ENCODE data around the gene RNF115. TPM values are rescaled to one million over a fixed set of nuclear protein-coding genes. Genes with fewer than 3 reads are reported as not detected.
A peak's percentile ranks its signal among the peaks of the same experiment; 100 is the strongest.

RNF115 gene
- total RNA-seq, 2 experiments from 2014 or later: 10.1 TPM

DNA sequence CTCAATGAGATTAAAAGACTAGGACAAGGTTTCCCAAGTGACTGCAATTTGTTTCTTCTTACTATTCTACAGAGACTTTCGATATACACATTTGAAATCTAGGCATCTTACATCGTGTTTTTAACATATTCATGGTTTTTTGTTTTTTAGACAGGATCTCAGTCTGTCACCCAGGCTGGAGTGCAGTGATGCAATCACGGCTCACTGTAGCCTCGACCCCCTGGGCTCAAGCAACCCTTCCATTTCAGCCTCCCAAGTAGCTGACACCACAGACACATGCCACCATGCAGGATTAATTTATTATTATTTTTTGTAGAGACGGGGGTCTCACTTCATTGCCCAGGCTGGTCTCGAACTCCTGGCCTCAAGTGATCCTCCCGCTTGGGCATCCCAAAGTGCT lies 118.3 kb downstream of the RNF115 start:
- no peak overlapping the region for H3K4me3 Mint-ChIP-seq
- H3K27ac Mint-ChIP-seq: no peak overlapping the region
- DNase-seq: no peak

DNA sequence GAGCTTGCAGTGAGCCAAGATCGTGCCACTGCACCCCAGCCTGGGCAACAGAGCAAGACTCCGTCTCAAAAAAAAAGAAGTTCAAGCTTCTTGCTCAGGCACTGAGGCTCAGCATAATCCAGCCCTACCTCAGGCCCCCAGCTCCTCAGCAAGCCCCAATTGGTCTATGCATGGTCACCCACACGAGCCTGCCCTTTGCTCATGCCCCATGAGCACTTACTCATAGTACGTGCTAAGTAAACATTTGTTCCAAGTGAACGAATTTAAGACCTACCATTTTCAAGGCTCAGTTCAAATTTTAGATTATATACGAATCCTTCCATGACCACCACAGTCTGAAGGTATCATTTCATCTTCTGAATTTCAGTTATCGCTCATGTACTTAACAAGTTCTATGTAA lies 121.1 kb downstream of the RNF115 start:
- Mint-ChIP-seq H3K27ac (no peak overlapping the region), H3K36me3 (no peaks in the 10 kb centered on the region), H3K4me3 (no peak overlapping the region), H3K9me3 (no peaks in the 10 kb centered on the region), H3K4me1 (ENCODE audit: low read depth) (no peaks in the 10 kb centered on the region), H3K27me3 (no peaks in the 10 kb centered on the region)
- ChIA-PET CTCF (interaction anchor here (1.3 kb wide), 1 partner anchor 17 kb away, joined by 3 read pairs; no protein-coding TSS in a partner anchor), POLR2A (interaction anchor here (0.7 kb wide), 1 partner anchor 18 kb away, joined by 3 read pairs; no protein-coding TSS in a partner anchor)
- intact Hi-C loops (cut with micrococcal nuclease): no loop called here
- no peak for DNase-seq

More for the DNA sequence above, 118.3 kb downstream of the RNF115 start:
- no peaks in the 10 kb centered on the region for H3K4me1 Mint-ChIP-seq (ENCODE audit: low read depth)
- no peaks in the 10 kb centered on the region for H3K9me3 Mint-ChIP-seq
- ChIA-PET CTCF (no interaction called here), POLR2A (no interaction called here)
- no peaks in the 10 kb centered on the region for H3K27me3 Mint-ChIP-seq
- H3K36me3 Mint-ChIP-seq: no peaks in the 10 kb centered on the region
- intact Hi-C loops (cut with micrococcal nuclease): no loop called here

DNA sequence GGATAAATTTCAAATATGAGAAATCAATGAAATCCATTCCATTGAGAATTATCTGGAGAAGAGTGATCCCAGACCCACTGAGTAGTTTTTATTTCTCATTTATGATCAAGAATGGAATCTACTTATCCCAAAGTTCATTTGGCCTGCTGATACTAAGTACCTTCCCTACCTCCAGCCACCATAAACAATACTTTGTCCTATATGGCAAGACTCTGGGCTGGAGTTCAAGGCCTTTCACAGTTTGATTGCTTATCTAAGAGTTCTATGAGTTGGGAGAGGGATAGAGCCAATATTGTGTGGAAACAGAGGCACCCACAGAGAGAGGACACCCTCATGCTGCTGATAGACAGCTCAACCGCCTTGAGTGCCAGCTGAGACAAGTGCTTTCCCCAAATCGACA lies 121.8 kb downstream of the RNF115 start:
- intact Hi-C loops (cut with micrococcal nuclease): no loop called here
- H3K9me3 Mint-ChIP-seq: no peaks in the 10 kb centered on the region
- H3K4me3 Mint-ChIP-seq: no peak overlapping the region
- POLR2A ChIA-PET: no interaction called here
- no peaks in the 10 kb centered on the region for H3K27me3 Mint-ChIP-seq
- CTCF ChIA-PET: no interaction called here
- no peak for DNase-seq
- no peaks in the 10 kb centered on the region for H3K4me1 Mint-ChIP-seq (ENCODE audit: low read depth)
- no peaks in the 10 kb centered on the region for H3K36me3 Mint-ChIP-seq
- no peak overlapping the region for H3K27ac Mint-ChIP-seq

DNA sequence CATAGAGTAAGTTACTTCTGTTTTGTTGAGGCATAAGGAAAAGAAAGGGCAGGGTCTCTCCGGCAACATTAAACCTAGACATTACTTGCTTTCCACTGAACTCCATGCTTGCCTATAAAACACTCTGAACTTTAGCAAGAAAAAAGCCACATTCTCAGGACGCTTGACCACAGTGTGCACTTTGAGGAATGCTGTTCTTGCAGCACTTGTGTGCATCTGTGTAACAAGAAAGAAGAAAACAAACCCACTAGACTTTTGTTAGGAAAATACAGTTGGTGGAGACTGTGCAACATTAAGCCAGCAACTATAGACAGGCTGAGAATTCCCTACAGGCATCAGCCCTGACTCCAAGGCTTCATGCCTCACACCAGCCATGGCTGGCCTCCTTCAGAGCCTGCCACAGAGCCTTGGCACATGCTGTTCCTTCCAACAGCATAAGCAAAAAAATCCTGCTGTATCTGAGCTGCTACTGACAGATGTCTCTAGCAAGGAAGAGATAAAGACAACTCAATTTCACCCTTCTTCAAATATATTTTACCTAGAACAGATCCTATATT lies 122.5 kb downstream of the RNF115 start:
- Mint-ChIP-seq H3K36me3 (no peaks in the 10 kb centered on the region), H3K27ac (no peak overlapping the region), H3K27me3 (no peaks in the 10 kb centered on the region), H3K4me3 (no peak overlapping the region), H3K9me3 (no peaks in the 10 kb centered on the region), H3K4me1 (ENCODE audit: low read depth) (no peaks in the 10 kb centered on the region)
- ChIA-PET POLR2A (no interaction called here), CTCF (no interaction called here)
- intact Hi-C loops (cut with micrococcal nuclease): no loop called here
- DNase-seq: no peak

DNA sequence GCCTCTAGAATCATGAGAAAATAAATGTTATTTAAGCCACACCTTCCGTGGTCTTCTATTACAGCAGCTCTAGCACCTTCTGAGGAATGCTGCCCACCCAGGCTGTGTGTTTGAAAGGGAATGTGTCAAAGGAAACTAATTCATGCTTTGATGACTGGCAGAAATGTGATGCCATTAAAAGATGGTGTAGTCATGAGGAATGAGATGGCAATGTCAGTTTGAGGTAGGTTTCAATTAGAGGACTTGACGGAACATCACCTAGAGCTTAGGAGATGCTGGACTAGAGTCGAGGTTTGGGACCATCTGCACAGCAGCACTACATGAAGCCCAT lies 127.3 kb downstream of the RNF115 start:
- H3K27ac Mint-ChIP-seq: no peak overlapping the region
- ChIA-PET CTCF (interaction anchor here (0.9 kb wide), 1 partner anchor 24 kb away, joined by 3 read pairs; no protein-coding TSS in a partner anchor), POLR2A (no interaction called here)
- H3K9me3 Mint-ChIP-seq: no peaks in the 10 kb centered on the region
- no peaks in the 10 kb centered on the region for H3K4me1 Mint-ChIP-seq (ENCODE audit: low read depth)
- no peak for DNase-seq
- H3K27me3 Mint-ChIP-seq: no peaks in the 10 kb centered on the region
- intact Hi-C loops (cut with micrococcal nuclease): no loop called here
- H3K4me3 Mint-ChIP-seq: no peak overlapping the region
- no peaks in the 10 kb centered on the region for H3K36me3 Mint-ChIP-seq

DNA sequence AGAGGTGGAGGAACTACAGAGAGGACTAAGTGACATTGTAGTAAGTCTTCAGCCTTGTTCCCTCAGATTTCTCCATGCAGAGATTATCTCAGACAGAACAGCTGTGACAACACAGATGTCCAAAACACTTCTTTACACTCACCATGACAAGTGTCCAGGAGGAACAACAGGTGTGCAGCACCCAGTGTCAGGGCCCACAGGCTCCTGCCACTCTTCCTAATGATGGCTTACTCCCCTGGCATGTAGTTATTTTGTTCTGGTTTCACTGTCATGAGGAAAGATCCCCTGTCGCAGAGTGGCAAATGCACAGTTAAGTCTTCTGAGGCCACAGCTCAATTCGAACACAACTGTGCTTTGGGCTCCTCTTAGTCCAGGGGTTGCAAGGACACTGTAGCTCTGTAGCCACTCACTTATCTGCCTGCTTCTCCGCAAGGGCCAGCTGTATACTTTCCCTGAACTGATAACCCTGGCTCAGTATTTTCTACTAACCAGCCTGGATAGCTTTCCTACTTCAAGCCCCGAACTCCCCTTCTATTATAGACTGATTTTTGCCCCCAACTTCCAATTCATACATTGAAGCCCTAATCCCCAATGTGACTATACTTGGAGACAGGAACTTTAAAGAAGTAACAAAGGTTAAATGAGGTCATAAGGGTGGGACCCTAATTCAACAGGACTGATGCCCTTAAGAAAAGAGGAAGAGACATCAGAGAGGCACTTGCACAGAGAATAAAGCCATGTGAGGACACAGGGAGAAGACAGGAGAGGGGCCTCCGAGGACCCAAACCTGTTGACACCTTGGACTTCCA lies 127.9 kb downstream of the RNF115 start:
- CTCF ChIA-PET: interaction anchor here (0.9 kb wide), 1 partner anchor 25 kb away, joined by 3 read pairs; no protein-coding TSS in a partner anchor
- no peak overlapping the region for H3K4me3 Mint-ChIP-seq
- no peak overlapping the region for H3K27ac Mint-ChIP-seq
- no peaks in the 10 kb centered on the region for H3K27me3 Mint-ChIP-seq
- H3K9me3 Mint-ChIP-seq: no peaks in the 10 kb centered on the region
- no peaks in the 10 kb centered on the region for H3K36me3 Mint-ChIP-seq
- intact Hi-C loops (cut with micrococcal nuclease): no loop called here
- no peaks in the 10 kb centered on the region for H3K4me1 Mint-ChIP-seq (ENCODE audit: low read depth)
- no peak for DNase-seq
- POLR2A ChIA-PET: no interaction called here

DNA sequence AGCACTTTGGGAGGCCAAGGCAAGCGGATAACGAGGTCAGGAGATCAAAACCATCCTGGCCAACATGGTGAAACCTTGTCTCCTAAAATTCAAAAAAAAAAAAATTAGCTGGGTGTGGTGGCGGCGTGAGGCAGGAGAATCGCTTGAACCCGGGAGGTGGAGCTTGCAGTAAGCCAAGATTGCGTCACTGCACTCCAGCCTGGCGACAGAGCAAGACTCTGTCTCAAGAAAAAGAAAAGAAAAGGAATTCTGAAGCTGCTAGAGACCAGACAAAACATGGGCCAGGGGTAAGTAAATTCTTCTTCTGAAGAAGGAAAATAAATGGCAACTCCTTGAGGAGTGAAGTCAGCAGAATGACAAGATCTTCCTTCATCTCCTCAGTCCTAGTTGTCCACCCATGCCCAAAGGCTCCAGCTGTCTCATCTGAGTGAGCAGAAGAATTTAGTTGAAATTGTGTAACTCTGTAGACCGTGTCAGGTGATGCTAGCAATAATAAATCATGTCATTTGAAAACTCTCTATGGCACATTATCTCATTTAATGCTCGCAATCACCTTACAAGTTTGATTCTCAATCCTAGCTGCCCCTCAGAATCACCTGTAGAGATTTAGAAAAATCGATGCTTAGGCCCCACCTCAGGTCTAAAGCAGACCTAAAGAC lies 131.0 kb downstream of the RNF115 start:
- H3K36me3 Mint-ChIP-seq: no peaks in the 10 kb centered on the region
- POLR2A ChIA-PET: interaction anchor here (0.7 kb wide), 1 partner anchor 37 kb away, joined by 3 read pairs; no protein-coding TSS in a partner anchor
- H3K27me3 Mint-ChIP-seq: no peaks in the 10 kb centered on the region
- no peak overlapping the region for H3K4me3 Mint-ChIP-seq
- H3K4me1 Mint-ChIP-seq (ENCODE audit: low read depth): peaks cover 23% of the 10 kb centered on the region
- CTCF ChIA-PET: interaction anchor here (5.3 kb wide), 1 partner anchor 28 kb away, joined by 26 read pairs; the partner anchor contains the start of gene CD160
- no peaks in the 10 kb centered on the region for H3K9me3 Mint-ChIP-seq
- no peak overlapping the region for H3K27ac Mint-ChIP-seq
- intact Hi-C loops (cut with micrococcal nuclease): no loop called here
- no peak for DNase-seq

DNA sequence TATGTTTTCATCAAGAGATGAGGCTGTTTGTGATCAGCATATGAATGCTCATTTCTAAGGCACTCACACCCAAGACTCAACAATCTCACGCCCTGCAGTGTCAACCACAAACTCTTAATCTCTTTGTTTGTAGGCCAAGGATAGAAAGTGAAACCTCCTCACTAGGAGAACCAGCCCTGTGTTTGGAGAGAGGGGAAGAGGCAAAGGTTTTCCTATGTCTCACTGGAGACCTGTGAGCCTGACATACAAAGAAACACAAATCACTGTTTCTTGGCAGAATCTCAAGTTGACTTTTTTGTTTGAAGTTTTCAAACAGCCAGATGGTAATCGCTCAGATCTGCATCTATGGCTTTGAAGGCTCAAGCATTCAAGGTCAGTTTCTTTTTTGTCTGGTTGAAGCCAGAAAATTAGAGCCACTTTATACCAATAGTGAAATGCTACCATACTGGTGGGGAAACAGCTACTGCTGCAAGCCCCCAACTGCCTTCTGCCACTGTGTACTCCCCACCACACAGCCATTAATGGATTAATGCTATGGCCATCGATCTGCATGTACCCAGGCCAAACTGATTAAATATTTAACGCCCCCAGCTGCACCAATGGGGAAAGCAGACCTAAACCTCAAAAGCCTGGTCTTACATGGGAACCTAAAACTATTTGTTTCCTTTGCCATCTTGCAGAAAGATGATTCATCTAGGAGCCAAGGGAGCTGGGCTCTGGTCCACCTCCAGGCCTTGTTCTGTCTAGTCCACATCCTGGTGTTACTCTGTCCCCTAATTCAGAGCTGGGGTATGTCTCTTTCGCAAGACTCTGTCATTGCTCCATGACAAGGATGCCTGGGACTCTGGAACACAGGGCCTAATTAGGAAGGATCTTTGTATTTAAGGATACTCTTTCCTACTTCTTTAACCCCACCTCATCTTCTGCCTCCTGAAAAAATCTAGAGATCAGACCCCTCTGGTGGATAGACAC lies 133.0 kb downstream of the RNF115 start:
- H3K4me1 Mint-ChIP-seq (ENCODE audit: low read depth): peaks cover 23% of the 10 kb centered on the region
- H3K4me3 Mint-ChIP-seq: no peak overlapping the region
- DNase-seq: peak; percentile 54
- H3K9me3 Mint-ChIP-seq: no peaks in the 10 kb centered on the region
- no peak overlapping the region for H3K27ac Mint-ChIP-seq
- intact Hi-C loops (cut with micrococcal nuclease): no loop called here
- CTCF ChIA-PET: interaction anchor here (5.3 kb wide), 1 partner anchor 30 kb away, joined by 26 read pairs; the partner anchor contains the start of gene CD160
- H3K27me3 Mint-ChIP-seq: no peaks in the 10 kb centered on the region
- H3K36me3 Mint-ChIP-seq: no peaks in the 10 kb centered on the region
- POLR2A ChIA-PET: no interaction called here

DNA sequence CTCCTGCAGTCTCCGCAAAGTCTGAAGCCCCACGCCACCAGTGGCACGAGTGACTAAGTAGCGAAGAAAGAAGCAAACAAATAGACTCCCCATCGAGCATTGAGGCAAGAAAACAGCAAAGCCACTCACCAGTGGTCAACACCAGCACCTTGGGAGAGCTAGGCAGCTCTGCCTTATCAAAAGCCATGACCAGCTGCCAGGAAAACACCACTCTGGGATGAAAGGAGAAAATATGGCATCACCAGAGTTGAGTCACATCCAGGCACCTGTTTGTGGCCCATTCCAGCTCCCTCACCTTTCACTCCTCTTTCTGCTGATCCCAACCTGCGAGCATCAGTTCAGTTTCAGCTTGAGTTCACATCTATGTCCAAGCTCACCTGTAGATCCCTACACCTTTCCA lies 134.0 kb downstream of the RNF115 start:
- no peak for DNase-seq
- POLR2A ChIA-PET: no interaction called here
- Mint-ChIP-seq H3K4me3 (no peak overlapping the region), H3K27ac (no peak overlapping the region), H3K36me3 (no peaks in the 10 kb centered on the region), H3K27me3 (no peaks in the 10 kb centered on the region), H3K4me1 (ENCODE audit: low read depth) (peaks cover 23% of the 10 kb centered on the region), H3K9me3 (no peaks in the 10 kb centered on the region)
- intact Hi-C loops (cut with micrococcal nuclease): no loop called here
- CTCF ChIA-PET: interaction anchor here (5.3 kb wide), 1 partner anchor 31 kb away, joined by 26 read pairs; the partner anchor contains the start of gene CD160

DNA sequence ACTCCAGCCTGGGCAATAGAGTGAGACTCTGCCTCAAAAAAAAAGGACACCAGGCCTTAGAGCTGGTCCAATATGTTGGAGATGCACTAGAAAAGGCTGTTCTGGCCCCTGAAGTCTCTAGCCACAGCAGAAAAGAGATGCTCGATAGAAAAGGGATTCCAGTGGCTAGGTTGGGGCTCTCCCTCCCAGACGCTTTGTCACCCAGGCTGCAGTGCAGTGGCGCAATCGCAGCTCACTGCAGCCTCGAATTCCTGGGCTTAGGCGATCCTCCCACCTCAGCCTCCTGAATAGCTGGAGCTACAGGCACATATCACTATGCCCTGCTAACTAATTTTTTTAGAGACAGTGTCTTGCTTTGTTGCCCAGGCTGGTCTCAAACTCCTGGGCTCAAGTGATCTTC lies 135.0 kb downstream of the RNF115 start:
- DNase-seq: no peak
- CTCF ChIA-PET: interaction anchor here (5.3 kb wide), 1 partner anchor 32 kb away, joined by 26 read pairs; the partner anchor contains the start of gene CD160
- Mint-ChIP-seq H3K36me3 (no peaks in the 10 kb centered on the region), H3K4me3 (no peak overlapping the region), H3K27ac (no peak overlapping the region), H3K4me1 (ENCODE audit: low read depth) (peaks cover 23% of the 10 kb centered on the region), H3K27me3 (no peaks in the 10 kb centered on the region), H3K9me3 (no peaks in the 10 kb centered on the region)
- POLR2A ChIA-PET: no interaction called here
- intact Hi-C loops (cut with micrococcal nuclease): no loop called here
